ENCODE results near the gene FAM180B. TPM values are rescaled to one million over a fixed set of nuclear protein-coding genes. Genes with fewer than 3 reads are reported as not detected.
"Not testable (repeated sequence)": the region's sequence is repeated elsewhere in the genome, so short reads cannot be mapped to it uniquely, and the experiment has no call there.

The FAM180B gene

DNA sequence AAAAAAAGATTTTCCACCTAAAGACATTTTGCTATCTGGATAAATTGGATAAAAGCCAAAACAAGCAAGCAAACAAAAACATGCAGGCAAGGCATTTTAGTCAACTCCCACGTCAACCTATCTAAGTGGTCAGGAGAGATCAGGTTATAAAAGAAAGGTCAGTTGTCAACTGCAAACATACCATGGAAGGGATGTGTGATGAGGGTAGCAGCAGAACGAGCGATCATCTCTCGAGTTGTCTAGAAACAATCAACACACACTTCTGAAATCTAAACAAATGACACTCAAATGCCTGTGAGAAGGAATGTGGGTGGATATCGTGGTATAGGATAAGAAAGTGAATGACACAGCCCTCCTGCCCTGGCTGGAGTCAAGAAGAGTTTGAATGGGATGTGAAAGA, 45.0 kb downstream of the FAM180B start:
- no peak overlapping the region for H2BK120ac ChIP-seq (ENCODE audit: low read depth, low read length)
- H3K18ac ChIP-seq (ENCODE audit: low read length): no peak overlapping the region
- no peaks in the 10 kb centered on the region for H3K27me3 ChIP-seq (ENCODE audit: control insufficient read depth in 3 of 3, insufficient read depth in 3 of 3, low read depth in 1 of 3, low read length in 3 of 3)
- no peak for DNase-seq (ENCODE audit: low spot score)
- H3K14ac ChIP-seq (ENCODE audit: low read length): no peak overlapping the region
- no peak overlapping the region for H4K8ac ChIP-seq (ENCODE audit: low read depth, low read length)
- no peak overlapping the region for H3K27ac ChIP-seq (replicated peaks; ENCODE audit: low read length)
- no peak overlapping the region for H2AFZ ChIP-seq (ENCODE audit: low read length)
- no CpG with 5 or more reads among the region's 5 CpGs for WGBS, 2 donors (ENCODE audit: extremely low coverage in 2 of 2, insufficient read length in 2 of 2, insufficient replicate concordance in 1 of 2)
- no peak overlapping the region for H3K4ac ChIP-seq (ENCODE audit: low read length)
- H3K4me3 ChIP-seq (ENCODE audit: low read length in 2 of 2): no peak overlapping the region
- H2BK12ac ChIP-seq (ENCODE audit: low read length): no peak overlapping the region
- H3K36me3 ChIP-seq (replicated peaks in 1 of 2; ENCODE audit: control insufficient read depth in 2 of 2, insufficient read depth in 2 of 2, low read length in 2 of 2): peaks cover 18 to 84% of the 10 kb centered on the region in 2 donors
- no peak overlapping the region for H2AK5ac ChIP-seq (ENCODE audit: low read depth, low read length)
- H3K9me3 ChIP-seq (replicated peaks in 1 of 2; ENCODE audit: control insufficient read depth in 2 of 2, insufficient read depth in 1 of 2, low read depth in 1 of 2, low read length in 2 of 2): no peaks in the 10 kb centered on the region
- no peak overlapping the region for H3K23ac ChIP-seq (ENCODE audit: low read depth, low read length, poor library complexity)
- H3K9ac ChIP-seq (ENCODE audit: low read depth, low read length, poor library complexity): no peak overlapping the region
- no peaks in the 10 kb centered on the region for H3K79me1 ChIP-seq (ENCODE audit: low read depth, low read length)
- no peak overlapping the region for H4K91ac ChIP-seq (ENCODE audit: low read depth, low read length, poor library complexity)
- no peak overlapping the region for H2BK5ac ChIP-seq (ENCODE audit: low read length)
- H3K4me2 ChIP-seq (ENCODE audit: insufficient read depth, low read length, poor library complexity, severe bottlenecking): no peak overlapping the region
- H3K4me1 ChIP-seq (ENCODE audit: control insufficient read depth in 2 of 2, insufficient read depth in 1 of 2, low read depth in 1 of 2, low read length in 2 of 2): no peaks in the 10 kb centered on the region
- H2BK15ac ChIP-seq (ENCODE audit: low read length): no peak overlapping the region

- WGBS, 2 donors (ENCODE audit: extremely low coverage in 2 of 2, insufficient read length in 2 of 2, insufficient replicate concordance in 1 of 2): no CpG with 5 or more reads among the region's 11 CpGs
- not testable (repeated sequence) for H3K4ac ChIP-seq (ENCODE audit: low read length); H4K91ac ChIP-seq (ENCODE audit: low read depth, low read length, poor library complexity); H2AFZ ChIP-seq (ENCODE audit: low read length); H3K4me1 ChIP-seq (ENCODE audit: control insufficient read depth in 2 of 2, insufficient read depth in 1 of 2, low read depth in 1 of 2, low read length in 2 of 2); H2BK12ac ChIP-seq (ENCODE audit: low read length); H3K27me3 ChIP-seq (ENCODE audit: control insufficient read depth in 3 of 3, insufficient read depth in 3 of 3, low read depth in 1 of 3, low read length in 3 of 3); H2BK5ac ChIP-seq (ENCODE audit: low read length); H3K18ac ChIP-seq (ENCODE audit: low read length); H3K23ac ChIP-seq (ENCODE audit: low read depth, low read length, poor library complexity); H3K79me1 ChIP-seq (ENCODE audit: low read depth, low read length); H2BK120ac ChIP-seq (ENCODE audit: low read depth, low read length); H2AK5ac ChIP-seq (ENCODE audit: low read depth, low read length); H3K27ac ChIP-seq (replicated peaks; ENCODE audit: low read length); H4K8ac ChIP-seq (ENCODE audit: low read depth, low read length); H3K9ac ChIP-seq (ENCODE audit: low read depth, low read length, poor library complexity); H2BK15ac ChIP-seq (ENCODE audit: low read length); H3K4me3 ChIP-seq (ENCODE audit: low read length in 2 of 2); H3K9me3 ChIP-seq (replicated peaks in 1 of 2; ENCODE audit: control insufficient read depth in 2 of 2, insufficient read depth in 1 of 2, low read depth in 1 of 2, low read length in 2 of 2); H3K4me2 ChIP-seq (ENCODE audit: insufficient read depth, low read length, poor library complexity, severe bottlenecking); H3K14ac ChIP-seq (ENCODE audit: low read length); DNase-seq (ENCODE audit: low spot score)
- peaks cover 10 to 67% of the 10 kb centered on the region in 2 donors for H3K36me3 ChIP-seq (replicated peaks in 1 of 2; ENCODE audit: control insufficient read depth in 2 of 2, insufficient read depth in 2 of 2, low read length in 2 of 2)
Observed at GRCh38 chr11:47636331-47636730, 49.9 kb downstream of the FAM180B start.

Small RNA genes lying within 50 kb of the gene (small RNA-seq; reads per million reads assigned to genes)
- gene RN7SL652P (ENCODE audit: insufficient read depth): not detected
- not detected for gene RNU5E-10P (ENCODE audit: insufficient read depth)
